Measurements from ENCODE around the gene CALM1.

CALM1 gene

GRCh38 chr14:90442388-90442787 is 45.6 kb downstream of the CALM1 start:
- no peak for TF ChIP-seq CTCF (IDR thresholded peaks at IDR 0.05; ENCODE audit: low read depth, low read length)
- DNase-seq (ENCODE audit: low read depth, low spot score), result no peak
- no peak overlapping the region for H3K4me3 ChIP-seq (ENCODE audit: low read depth, low read length)
- in situ Hi-C loops (cut with HindIII; ENCODE audit: low sequenced_read_pairs), result no loop called here

- in situ Hi-C loops (cut with HindIII; ENCODE audit: low sequenced_read_pairs), result no loop called here
- H3K4me3 ChIP-seq (ENCODE audit: low read depth, low read length), result no peak overlapping the region
- no peak for TF ChIP-seq CTCF (IDR thresholded peaks at IDR 0.05; ENCODE audit: low read depth, low read length)
- no peak for DNase-seq (ENCODE audit: low read depth, low spot score)
Measured at GRCh38 chr14:90443161-90444076, 46.6 kb downstream of the CALM1 start.

GRCh38 chr14:90444077-90444696 is 47.4 kb downstream of the CALM1 start:
- in situ Hi-C loops (cut with HindIII; ENCODE audit: low sequenced_read_pairs), result no loop called here
- no peak for TF ChIP-seq CTCF (IDR thresholded peaks at IDR 0.05; ENCODE audit: low read depth, low read length)
- no peak for DNase-seq (ENCODE audit: low read depth, low spot score)
- no peak overlapping the region for H3K4me3 ChIP-seq (ENCODE audit: low read depth, low read length)

GRCh38 chr14:90445011-90445410 is 48.2 kb downstream of the CALM1 start:
- H3K4me3 ChIP-seq (ENCODE audit: low read depth, low read length), result no peak overlapping the region
- DNase-seq (ENCODE audit: low read depth, low spot score), result no peak
- no peak for TF ChIP-seq CTCF (IDR thresholded peaks at IDR 0.05; ENCODE audit: low read depth, low read length)
- in situ Hi-C loops (cut with HindIII; ENCODE audit: low sequenced_read_pairs), result no loop called here

GRCh38 chr14:90446405-90446804 is 49.6 kb downstream of the CALM1 start:
- H3K4me3 ChIP-seq (ENCODE audit: low read depth, low read length), result no peak overlapping the region
- in situ Hi-C loops (cut with HindIII; ENCODE audit: low sequenced_read_pairs), result no loop called here
- no peak for TF ChIP-seq CTCF (IDR thresholded peaks at IDR 0.05; ENCODE audit: low read depth, low read length)
- no peak for DNase-seq (ENCODE audit: low read depth, low spot score)

GRCh38 chr14:90447720-90448497 is 51.1 kb downstream of the CALM1 start:
- in situ Hi-C loops (cut with HindIII; ENCODE audit: low sequenced_read_pairs), result no loop called here
- H3K4me3 ChIP-seq (ENCODE audit: low read depth, low read length), result no peak overlapping the region
- TF ChIP-seq CTCF (IDR thresholded peaks at IDR 0.05; ENCODE audit: low read depth, low read length), result no peak
- DNase-seq (ENCODE audit: low read depth, low spot score), result no peak
